Stimulated activated CD8-positive, alpha-beta memory T cell treated with anti-CD3 and anti-CD28 coated beads, Interleukin-7, amount 100 ng/mL, for 24 hours (primary cell): Measurements from ENCODE around the gene LRP1.

ENCODE experiments used
- DNase-seq: peaks from one replicate; pipeline ENCODE4 v3.0.0-alpha.2; 2020; ENCODE audit warnings: low read depth

The LRP1 gene

DNA sequence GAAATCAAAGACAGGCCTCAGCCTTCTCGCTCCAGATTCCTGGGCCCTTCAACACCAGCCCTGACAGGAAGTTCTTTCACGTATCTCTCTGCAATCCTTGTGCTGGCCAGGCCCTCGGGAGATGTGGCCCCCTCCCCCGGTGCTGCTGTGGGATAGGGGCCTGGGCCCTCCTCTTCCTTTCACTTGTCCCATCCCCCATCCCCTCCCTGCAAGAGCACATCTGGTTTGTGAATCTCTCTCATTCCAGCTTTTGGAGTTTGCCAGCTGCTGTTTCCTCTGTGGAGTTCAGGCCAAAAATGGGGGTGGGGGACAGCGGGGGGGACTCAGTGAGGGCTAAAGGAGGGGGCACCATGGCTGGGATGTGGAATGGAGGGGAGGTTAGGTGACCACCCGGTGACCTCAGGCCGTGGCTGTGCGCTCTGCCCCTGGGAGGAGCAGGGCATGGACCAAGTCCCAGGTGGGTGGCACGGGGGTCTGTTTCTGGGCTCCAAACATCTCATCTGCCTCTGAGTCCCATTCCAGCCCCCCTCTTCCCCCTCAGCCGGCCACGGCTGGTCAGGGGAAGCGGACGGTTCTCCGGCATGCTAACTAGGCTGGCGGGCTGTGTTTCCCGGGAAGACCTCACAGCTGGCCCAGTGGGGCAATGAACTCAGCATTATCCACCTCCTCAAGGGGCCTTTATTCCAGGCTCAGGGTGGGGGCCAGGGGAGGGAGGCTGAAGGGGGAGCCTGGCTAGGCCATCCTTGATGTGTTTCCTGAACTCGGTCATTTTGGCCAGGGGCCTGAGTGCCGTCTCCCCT, 7.4 kb downstream of the LRP1 start:
- DNase-seq, result no peak

DNA sequence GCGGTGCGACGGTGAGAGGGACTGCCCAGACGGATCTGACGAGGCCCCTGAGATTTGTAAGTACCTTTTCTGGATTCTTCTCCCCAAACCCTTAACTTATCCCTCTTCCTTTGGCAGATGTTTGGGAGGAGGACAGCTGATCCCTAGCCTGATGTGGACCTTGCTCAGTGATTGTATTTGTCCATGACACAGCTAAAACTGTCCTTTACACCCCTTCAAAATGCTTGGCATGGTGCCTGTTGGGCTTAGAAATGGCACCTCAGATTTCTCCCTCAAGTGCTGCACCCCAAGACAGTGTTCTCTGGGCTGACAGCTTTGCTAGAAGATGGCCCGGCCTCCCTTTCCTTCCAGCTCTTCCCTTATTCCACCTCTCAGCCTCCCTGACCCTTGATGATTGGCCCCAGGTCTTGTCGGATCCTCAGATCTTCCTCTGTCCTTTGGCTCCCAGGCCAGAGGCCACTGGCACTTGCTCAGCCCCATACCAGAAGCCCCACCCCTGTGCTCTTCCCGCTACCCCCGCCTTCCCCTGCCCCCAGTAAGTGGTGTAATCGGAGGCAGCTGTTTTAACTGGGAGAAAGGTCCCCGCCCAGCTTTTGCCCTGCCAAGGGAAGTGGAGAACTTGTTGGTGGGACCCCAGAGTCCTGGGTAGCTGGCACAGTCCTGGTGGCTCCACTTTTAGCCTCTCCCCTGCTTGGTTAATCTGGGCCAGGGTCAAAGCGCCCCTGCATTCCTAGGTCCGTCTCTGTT, 10.4 kb downstream of the LRP1 start:
- DNase-seq, result no peak

DNA sequence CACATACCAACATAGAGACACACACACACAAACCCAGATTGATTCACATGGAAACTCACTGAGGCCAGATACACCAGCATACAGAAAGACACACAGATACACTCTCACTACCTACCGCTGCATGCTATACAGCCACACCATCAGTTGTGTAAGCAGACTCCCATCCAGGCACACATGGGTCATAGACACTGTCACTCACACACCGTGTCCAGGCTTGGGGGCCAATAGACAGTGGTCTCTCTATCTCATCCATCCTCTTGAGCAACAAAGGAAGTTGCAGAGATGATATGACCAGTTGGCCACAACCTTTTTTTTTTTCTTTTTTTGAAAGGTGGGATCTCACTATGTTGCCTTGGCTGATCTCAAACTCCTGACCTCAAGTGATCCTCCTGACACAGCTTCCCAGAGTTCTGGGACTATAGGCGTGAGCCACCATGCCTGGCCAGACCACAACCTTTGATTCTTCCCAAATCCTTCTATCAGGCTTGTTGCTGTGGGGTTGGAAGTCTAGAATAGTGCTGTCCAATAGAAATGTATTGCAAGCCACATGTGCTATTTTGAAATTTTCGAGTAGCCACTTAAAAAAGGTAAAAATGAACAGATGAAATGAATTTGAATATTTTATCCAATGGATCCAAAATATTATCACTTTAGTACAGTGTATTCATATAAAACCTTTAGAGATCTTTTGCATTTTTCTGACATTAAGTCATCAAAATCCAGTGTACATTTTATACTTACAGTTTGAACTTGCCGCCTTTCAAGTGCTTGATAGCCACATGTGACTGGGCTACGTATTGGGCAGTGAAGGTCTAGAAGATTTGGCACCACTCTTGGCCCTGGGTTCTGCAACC, 11.7 kb downstream of the LRP1 start:
- DNase-seq, result no peak

DNA sequence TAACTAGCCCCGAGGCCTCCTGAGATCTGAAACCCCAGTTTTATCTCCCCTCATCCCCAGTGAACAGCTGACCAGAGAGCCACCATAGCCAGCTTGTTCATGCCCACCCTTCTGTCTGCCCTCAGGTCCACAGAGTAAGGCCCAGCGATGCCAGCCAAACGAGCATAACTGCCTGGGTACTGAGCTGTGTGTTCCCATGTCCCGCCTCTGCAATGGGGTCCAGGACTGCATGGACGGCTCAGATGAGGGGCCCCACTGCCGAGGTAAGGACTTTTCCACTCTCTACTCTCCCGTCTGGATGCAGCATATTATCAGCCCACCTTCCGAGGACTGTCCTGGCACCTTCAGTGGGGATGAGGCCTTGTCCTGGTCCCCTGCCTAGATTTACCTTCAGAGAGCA, 13.0 kb downstream of the LRP1 start:
- DNase-seq, result no peak

DNA sequence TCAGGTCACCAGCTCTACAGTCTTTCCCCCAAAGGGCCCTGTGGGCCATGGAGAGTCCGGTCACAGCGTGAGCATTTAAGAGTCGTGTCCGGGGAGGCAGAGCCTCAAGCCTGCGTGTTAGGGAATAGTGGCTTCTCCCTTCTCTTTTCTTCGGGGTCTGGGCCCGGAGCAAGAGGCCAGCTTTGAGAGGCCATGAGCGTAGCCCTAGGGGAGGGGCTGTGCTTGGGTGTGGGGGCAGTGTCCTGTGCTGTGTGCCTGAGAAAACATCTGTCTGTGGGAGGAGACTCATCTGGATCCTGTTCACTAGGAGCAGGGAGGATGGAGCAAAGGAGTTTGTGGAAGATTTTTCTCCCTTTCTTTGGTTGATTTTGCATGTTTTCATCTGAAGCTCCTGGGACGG, 13.8 kb downstream of the LRP1 start:
- DNase-seq, result no peak

DNA sequence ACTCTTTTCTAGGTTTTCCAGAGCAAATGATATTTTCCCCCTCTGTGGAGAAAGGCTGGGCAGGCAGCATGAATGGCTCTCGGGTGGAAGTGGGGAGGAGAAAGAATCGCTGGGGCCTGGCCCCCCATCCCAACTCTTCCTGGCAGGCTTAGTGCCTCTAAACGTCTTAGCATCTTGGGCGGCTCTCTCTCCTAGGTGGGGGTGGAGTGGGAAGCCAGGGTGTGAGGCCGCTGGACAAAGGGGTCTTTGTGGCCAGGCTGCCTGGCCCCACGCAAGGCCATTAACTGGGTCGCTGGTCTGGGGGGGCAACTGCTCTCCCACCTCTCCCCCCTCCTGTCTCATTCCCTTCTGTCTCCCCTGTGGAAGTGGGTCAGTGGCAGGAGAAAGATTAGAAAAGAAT, 14.4 kb downstream of the LRP1 start:
- DNase-seq, result no peak

DNA sequence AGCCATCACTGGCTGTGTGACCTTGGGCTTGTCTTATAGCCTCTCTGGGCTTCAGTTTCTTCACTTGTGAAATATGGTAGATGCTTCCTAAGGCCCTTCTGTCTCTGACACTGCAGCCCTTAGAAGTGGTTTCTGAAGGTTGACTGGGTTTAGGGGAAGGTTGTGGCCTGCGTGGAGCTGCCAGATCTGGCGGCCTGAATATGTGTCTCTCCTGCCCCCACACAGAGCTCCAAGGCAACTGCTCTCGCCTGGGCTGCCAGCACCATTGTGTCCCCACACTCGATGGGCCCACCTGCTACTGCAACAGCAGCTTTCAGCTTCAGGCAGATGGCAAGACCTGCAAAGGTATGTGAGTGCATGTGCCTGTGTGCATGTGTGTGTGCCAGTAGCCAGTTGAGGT, 15.2 kb downstream of the LRP1 start:
- DNase-seq, result no peak

DNA sequence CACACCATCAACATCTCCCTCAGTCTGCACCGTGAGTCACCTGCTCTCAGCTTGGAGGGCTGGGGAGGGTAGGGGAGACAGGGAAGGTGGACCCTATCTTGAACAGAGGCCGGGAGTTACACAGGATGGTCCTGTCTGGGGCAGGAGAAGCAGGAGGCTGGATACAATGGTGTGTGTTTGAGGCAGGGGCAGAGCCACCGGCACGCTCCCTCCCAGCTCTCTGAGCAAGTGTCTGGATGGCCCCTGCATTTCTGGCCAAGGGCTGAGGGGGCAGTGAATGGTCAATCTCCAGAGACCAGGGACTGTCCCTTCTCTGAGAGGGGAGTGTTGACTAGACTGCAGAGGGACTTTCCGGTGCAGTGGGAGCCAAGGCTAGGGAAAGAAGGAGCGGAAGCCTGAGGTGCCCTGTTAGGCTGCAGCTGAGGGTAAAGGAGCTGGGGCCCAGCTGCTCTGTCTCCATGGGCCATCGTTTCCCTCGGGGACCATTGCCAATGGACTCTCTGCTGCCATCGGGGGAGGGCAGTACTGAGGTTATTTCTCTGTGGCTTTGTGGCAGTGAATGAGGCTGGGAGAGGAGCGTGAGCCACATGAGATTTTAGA, 17.3 kb downstream of the LRP1 start:
- no peak for DNase-seq

DNA sequence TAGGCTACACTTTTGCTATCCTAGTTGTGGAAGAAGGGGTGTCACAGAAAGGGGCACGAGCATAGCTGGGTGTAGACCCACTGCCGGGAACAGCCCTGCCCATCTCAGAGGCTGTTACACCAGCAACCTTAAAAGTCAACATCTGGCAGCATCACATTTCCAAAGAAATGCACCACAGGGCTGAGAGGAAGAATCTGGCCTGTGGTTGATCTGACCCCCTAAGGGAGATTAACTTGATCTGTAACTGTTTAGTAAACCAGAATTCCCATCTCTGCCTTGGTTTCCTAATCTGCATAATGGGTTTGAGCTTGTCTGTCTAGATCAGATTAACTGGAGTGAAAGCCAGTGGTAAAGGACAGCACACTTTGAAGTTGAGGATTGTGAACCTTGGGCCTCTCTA, 17.8 kb downstream of the LRP1 start:
- no peak for DNase-seq

DNA sequence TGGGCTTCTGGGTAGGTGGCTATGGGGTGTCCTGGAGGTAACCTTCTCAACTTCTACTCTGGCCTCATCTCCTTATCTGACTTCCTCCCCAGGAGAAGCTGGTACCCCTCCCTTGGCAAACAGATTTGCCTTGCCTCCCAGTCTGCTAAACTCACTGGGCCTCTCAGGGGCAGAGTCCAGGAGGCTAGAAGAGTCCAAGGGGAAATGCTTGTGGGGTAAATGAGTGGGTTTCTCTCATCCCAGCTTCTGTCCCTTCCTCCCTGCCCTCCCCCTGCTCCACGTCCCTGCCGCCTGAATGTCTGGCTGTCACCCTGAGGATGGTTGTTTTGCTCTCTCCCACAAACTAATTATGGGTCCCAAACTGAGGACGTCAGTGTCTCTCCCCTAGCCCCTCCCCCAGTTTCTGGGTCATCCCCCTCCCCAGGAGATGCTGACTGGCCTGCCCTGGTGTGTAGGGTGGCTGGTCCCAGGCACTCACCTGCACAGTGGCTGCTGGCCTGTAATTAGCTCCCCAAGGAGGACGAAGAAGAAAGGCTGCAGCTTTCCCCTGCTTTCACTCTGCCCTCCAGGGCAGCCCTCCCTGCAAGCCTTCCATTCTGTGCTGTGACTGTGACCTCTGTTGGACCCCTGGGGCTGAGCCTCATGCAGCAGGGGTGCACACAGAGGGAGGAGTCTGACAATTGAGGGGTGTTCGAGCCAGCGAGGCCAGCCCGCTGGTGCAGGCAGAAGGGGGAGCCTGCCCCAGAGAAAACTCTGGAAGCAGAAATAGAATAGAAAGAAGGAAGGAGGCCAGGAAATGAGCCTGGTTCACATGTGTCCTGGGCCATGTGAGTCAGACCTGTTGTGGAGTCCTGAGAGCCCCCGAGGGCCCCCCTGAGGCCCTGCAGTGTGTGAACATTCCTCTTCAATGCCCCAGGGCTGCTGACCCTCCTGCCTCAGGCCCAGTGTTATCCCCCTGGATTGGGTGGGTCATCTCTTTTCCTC, 19.0 kb downstream of the LRP1 start, which contains the start of gene LRP1-AS:
LRP1-AS (minus strand) TSS at position 659 of the 984 bp plus-strand sequence.
- no peak for DNase-seq

DNA sequence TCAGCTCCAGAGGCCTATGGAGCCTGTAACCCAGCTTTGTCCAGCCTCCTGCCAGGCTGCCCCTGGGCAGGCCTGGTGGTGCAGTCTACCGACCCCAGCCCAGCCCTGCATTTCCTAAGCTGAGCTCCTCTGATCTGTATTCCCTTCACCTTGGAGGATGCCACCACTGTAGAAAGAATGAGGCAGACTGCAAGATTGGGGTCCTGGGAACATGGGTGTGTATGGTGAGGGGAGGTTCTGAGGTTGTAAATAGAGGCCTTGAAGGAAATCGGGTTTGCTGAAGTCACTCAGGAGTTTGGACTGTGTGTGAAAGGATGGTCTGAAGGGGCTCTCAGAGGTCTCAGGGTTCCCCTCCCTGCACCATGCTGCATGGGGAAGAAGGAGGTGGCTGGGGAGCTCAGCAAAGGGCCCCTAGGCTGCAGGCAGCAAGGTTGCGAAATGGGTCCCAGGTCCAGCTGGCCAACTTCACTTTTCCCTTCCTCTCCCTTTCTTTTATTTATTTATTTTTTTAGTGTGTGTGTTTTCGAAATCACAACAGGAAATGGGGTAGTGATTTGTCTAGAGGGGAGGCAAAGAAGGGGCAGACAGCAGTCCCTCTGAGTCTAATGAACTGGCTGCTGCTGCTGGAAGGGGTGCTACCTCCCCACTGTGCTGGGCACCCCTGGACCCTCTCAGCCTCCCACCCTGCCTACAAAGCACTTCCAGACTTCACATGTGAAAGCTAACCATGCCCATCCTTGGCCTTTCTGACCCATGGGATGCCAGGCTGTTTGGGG, 20.4 kb downstream of the LRP1 start:
- no peak for DNase-seq

DNA sequence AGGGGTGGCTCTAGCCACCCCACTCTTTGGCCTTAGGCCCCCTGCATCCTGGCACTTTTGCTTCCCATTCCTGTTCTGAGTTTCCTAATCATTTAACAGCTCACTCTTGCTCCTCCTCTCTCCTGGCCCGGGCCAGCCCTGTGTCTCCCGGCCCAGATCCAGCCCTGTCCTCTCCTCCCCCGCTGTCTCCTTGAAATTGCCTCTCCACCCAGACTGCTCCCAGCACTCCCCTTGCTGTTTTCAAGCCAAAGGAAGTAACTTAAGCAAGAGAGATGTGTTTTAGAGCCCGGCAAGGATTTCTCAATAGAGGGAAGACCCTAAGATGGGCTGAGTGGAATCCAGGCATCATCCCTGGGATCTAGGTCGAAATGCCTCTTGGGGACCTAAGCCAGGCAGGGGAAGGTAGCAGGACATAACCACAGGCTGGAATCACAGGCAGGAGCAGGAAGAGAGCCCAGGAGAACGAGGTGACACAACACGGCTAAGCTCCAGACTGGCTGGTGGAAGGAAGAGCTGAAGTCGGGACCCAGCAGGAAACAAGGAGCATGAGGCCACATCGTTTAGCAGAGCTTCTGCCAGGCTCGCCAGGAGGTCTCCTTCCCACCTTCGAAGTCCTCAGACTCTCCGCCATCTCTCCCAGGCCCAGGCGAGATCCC, 21.1 kb downstream of the LRP1 start:
- no peak for DNase-seq

DNA sequence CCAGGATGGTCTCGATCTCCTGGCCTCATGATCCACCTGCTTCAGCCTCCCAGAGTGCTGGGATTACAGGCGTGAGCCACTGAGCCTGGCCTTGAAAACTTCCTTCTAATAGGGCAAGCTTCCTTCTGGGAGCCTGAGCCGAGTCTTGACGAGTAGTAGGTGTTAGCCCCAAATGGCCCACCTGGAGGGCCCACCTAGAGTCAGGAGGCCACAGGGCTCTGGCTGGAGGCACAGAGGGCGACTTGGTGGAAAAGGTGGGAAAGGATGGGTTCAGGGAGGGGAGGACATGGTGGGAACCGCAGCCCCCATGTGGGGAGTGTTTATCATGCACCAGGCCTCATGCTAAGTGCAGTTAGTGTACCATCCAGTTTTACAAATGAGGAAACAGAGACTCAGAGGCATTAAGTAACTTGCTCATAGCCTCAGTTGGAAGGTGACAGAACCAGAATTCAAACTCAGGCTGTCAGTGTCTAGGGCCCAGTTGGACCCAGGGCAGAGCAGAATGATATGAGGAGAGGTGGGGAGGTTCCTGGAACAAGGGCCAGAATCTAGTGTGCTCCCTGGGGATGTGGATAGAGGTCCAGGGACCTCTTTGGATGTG, 22.2 kb downstream of the LRP1 start:
- DNase-seq, result no peak

DNA sequence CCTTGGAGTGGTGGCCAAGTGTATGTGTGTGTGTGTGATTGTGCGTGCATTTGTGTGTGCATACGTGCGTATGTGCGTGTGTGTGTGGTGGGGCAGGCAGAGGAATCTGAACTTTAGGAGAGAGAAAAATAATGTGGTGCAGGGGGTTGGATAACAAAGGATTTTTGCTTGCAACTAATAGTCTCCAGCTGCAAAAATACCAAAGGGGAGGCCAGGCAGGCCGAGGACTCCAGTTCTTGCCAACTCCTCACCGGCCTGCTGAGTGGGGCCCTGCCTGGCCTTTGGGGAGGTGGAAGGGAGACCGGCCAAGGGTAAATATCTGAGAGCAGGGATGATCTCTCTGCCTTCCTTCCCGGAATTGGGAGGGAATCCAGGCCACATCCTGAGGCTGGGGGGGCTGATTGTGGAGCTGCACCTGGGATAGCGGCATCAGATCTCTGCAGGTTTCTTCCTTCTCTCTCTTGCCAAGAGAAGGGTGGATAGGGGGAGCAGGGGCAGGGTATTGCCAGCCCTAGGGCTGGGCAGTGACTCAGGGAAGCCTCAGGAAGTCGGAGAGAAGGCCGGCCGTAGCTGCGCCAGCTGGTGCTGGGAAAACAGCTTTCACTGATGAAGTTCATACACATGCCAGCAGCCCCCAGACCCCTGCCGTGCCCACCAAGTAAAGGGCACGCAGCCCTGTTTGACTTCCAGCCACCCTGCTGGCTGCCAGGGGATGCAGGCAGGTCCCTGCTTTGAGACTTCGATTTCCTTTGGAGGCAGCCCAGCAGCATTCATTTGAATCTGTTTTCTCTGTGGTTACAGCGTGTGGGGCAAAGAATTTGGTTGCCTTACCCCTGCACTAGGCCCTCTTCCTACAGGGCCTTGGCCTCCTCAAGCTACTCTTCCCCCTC, 23.7 kb downstream of the LRP1 start:
- no peak for DNase-seq

DNA sequence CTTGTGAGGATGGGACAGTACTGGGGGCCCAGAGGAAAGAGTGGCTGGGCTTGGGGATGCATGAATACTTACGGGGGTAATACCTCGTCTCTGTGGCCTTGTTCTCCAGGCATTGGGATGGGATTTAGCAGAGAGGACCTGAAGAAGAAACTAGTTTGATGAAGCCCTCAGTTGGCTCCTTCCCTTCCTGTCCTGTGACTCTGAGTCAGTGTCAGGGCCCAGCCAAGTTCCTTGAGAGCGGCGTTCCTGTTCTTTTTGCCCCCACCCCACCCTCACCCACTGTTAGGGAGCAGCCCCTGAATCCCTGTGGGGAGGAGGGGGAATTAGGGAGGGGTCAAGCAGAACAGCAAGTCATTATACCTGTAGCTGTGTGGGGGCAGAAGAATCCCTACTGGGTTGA, 24.4 kb downstream of the LRP1 start:
- DNase-seq, result no peak

DNA sequence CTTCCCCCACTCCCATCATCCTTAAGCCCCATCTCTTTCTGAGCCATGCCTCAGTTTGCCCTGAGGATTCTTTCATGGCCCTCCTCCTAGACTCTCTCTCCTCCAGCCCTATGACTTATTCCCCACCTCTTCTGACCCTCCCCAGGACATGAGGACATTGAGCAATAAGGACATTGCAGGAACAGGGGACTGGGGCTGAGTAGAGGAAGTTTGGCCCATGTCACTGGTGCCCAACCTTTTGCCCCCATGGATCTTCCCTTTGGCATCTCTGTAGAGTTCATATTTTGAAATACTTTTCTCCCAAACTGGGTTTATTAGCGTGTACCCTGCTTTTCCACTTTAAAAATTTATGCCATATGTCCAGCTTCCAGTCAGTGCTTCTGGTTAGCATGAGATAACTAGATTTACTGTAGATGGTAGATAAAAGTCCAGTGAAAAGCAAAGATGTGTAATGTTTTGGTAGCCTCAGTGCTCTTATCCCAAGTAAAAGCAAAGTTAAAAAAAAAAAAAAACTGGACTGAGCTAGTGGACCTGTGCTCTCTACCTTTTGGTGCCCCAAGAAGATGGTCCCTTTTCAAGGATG, 25.2 kb downstream of the LRP1 start:
- DNase-seq, result no peak

DNA sequence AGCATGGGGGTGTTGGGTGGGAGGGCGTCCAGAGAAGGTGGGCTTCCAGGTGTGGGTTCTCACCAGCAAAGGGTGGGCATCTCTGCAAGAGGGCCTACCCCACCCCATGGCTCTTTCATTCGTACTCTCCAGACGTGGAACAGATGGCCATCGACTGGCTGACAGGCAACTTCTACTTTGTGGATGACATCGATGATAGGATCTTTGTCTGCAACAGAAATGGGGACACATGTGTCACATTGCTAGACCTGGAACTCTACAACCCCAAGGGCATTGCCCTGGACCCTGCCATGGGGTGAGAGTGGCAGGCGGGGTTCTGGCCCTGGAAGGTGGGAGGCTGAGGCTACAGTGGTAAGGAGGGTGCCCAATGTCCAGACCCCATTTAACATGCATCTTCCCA, 25.8 kb downstream of the LRP1 start:
- DNase-seq, result no peak
